HG03139 (cell line): ENCODE results near the gene NOX5.
"Not testable (repeated sequence)": the region's sequence is repeated elsewhere in the genome, so short reads cannot be mapped to it uniquely, and the experiment has no call there.

ENCODE experiments used
- ATAC-seq: cut with Tn5 transposase; IDR thresholded peaks from one replicate; pipeline ENCODE4 v1.9.1; 2021; ENCODE audit not compliant: unreplicated experiment

Gene NOX5

GRCh38 chr15:69014454-69014853, at the start of gene NOX5:
NOX5 (plus strand) TSS chr15:69014695; CDS start chr15:69014736, 41 bp downstream.
- ATAC-seq: no peak

- no peak for ATAC-seq
Observed at GRCh38 chr15:68966996-68967395, 47.5 kb upstream of the NOX5 start.

- ATAC-seq: no peak
Observed at GRCh38 chr15:68967948-68968347, 46.5 kb upstream of the NOX5 start.

GRCh38 chr15:68969298-68969697, 45.2 kb upstream of the NOX5 start:
- ATAC-seq: no peak

GRCh38 chr15:68972201-68973065, 42.1 kb upstream of the NOX5 start:
- ATAC-seq: no peak

GRCh38 chr15:68975651-68976160, 38.8 kb upstream of the NOX5 start:
- not testable (repeated sequence) for ATAC-seq

GRCh38 chr15:68977426-68977825, 37.1 kb upstream of the NOX5 start:
- not testable (repeated sequence) for ATAC-seq

GRCh38 chr15:68979006-68979405, 35.5 kb upstream of the NOX5 start:
- ATAC-seq: no peak

- no peak for ATAC-seq
Observed at GRCh38 chr15:68979816-68980215, 34.7 kb upstream of the NOX5 start.

GRCh38 chr15:68980786-68981185, 33.7 kb upstream of the NOX5 start:
- no peak for ATAC-seq

GRCh38 chr15:68981941-68982340, 32.6 kb upstream of the NOX5 start:
- no peak for ATAC-seq

- ATAC-seq: no peak
Observed at GRCh38 chr15:68982976-68983563, 31.4 kb upstream of the NOX5 start.

GRCh38 chr15:68983961-68984481, 30.5 kb upstream of the NOX5 start:
- ATAC-seq: no peak

GRCh38 chr15:68984586-68984985, 29.9 kb upstream of the NOX5 start:
- no peak for ATAC-seq

- ATAC-seq: no peak
Observed at GRCh38 chr15:68985361-68985891, 29.1 kb upstream of the NOX5 start.

GRCh38 chr15:68986322-68986721, 28.2 kb upstream of the NOX5 start:
- no peak for ATAC-seq

GRCh38 chr15:68987120-68987519, 27.4 kb upstream of the NOX5 start:
- ATAC-seq: no peak

GRCh38 chr15:68987676-68988075, 26.8 kb upstream of the NOX5 start:
- no peak for ATAC-seq

GRCh38 chr15:68989541-68990230, 24.8 kb upstream of the NOX5 start:
- ATAC-seq: no peak

GRCh38 chr15:68990231-68990991, 24.1 kb upstream of the NOX5 start:
- ATAC-seq: no peak
